GM12864 (cell line): ENCODE results near the gene CPE.

Experiments
- DNase-seq: peaks from one replicate; pipeline ENCODE4 v3.0.0-alpha.2; 2011; ENCODE audit warnings: low read depth
- H3K4me3 ChIP-seq: 2 replicates; pipeline ENCODE4 v1.5.1; 2011; ENCODE audit warnings: mild to moderate bottlenecking, low read depth, low read length, control low read depth
- TF ChIP-seq, protein P1 (sequence below): IDR thresholded peaks from 2 replicates; pipeline ENCODE4 v1.5.1; 2011; ENCODE audit warnings: low read depth, mild to moderate bottlenecking, moderate library complexity, low read length, control low read depth, inconsistent platforms; ENCODE audit errors: missing control alignments

CPE gene

DNA sequence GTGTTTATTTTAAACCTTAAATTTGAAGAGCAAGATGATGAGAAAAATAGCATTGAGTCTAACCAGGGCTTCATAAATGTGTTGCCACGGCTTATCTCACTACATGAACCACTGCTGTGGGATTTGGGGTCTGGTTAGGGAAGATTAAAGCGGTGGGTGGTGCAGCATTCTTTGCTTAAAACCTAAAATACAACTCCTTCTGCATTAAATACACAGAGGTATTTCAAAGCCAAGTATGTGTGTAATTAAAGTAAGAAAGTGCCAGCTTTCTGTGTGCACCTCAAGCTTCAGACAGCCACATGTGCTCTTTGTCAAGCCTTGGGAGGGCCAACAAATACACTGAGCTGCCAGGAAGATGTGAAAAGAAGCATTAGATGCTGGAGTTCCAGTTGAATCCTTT is 128.0 kb downstream of the CPE start:
- DNase-seq, result no peak
- TF ChIP-seq, protein P1, sequence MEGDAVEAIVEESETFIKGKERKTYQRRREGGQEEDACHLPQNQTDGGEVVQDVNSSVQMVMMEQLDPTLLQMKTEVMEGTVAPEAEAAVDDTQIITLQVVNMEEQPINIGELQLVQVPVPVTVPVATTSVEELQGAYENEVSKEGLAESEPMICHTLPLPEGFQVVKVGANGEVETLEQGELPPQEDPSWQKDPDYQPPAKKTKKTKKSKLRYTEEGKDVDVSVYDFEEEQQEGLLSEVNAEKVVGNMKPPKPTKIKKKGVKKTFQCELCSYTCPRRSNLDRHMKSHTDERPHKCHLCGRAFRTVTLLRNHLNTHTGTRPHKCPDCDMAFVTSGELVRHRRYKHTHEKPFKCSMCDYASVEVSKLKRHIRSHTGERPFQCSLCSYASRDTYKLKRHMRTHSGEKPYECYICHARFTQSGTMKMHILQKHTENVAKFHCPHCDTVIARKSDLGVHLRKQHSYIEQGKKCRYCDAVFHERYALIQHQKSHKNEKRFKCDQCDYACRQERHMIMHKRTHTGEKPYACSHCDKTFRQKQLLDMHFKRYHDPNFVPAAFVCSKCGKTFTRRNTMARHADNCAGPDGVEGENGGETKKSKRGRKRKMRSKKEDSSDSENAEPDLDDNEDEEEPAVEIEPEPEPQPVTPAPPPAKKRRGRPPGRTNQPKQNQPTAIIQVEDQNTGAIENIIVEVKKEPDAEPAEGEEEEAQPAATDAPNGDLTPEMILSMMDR, result no peak
- no peak overlapping the region for H3K4me3 ChIP-seq

DNA sequence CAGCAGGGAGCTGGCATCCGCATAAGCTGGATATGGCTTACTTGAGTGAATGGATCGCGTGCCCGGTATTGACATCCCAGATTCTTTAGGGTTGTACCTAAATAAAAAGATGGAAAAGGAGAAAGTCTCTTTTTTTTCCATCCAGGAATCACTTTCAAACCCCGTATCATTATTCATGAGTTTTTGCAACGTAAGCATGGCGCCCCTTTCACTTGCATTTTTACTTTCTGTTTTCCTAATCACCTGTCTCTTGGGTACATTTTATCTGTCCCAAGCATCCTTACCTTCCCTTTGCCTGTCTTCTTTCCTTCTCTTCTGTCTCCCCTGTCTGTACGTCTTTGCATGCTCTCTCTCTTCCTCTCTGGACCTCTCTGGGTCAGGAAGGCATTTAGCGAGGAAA is 128.6 kb downstream of the CPE start:
- DNase-seq, result no peak
- TF ChIP-seq, protein P1, result no peak
- H3K4me3 ChIP-seq, result no peak overlapping the region

DNA sequence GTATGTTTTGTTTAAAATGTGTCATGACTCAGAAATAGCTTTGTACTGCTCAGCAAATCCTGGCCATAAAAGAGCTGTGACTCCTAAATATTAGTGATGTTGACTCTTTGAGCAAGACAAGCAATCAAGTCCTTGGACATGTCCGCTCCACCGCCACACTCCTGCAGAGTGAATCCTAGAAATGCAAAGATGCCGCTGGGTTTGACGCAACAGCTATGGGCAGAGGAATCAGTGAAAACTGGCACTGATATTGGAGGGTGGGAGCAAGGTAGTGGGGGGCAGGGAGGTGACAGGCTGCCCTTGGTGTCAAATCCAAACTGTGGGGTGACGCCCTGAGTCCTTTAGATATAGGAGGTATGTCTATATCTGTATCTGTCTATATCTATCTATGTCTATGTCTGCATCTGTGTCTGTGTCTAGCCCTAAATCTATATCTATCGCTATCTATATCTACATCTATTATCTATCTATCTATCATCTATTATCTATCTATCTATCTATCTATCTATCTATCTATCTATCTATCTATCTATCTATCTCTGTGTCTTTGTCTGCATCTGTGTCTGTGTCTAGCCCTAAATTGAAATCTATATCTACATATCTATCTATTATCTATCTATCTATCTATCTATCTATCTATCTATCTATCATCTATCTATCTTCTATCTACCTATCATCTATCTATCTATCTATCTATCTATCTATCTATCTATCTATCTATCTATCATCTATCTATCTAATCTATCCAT is 129.7 kb downstream of the CPE start:
- no peak overlapping the region for H3K4me3 ChIP-seq
- DNase-seq, result no peak
- TF ChIP-seq, protein P1, result no peak

DNA sequence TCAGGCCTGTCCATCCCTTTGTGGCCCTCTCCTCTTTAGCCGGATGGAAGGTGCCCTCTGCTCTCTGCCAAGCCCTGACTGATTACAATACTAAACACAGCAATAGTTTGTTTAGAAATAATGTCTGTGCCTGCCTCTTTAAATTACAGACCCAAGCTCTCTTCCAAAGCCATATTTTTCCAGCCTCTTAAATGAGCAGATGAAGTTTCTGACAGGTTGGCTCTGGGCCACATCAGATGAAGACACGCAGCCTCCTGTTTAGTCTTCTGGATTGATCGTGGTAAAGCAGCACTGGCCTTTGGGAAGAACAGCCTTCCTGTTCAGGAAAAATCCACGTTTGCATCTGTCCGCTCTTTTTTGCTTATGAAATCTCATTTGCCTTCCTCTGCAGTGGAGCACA is 133.6 kb downstream of the CPE start:
- H3K4me3 ChIP-seq, result no peak overlapping the region
- DNase-seq, result no peak
- TF ChIP-seq, protein P1, result no peak

DNA sequence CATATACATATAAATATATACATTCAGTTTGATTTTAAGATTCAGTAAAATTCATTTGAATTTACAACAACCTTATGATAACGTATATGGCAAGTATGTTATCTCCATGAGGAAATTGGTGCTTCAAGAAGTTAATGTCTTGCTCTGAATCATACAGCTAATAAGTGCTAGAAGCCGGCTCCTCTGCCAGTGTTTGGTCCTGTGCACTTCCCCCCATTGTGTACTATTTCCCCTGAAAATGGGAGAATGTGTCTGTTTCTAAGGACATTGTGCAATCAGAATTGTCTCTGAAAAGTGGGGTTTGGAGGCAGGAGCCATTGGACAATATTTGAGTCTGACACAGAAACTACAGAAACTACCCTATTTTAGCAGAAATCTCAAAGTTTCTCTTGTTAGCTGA is 135.9 kb downstream of the CPE start:
- TF ChIP-seq, protein P1, result no peak
- no peak overlapping the region for H3K4me3 ChIP-seq
- DNase-seq, result no peak

DNA sequence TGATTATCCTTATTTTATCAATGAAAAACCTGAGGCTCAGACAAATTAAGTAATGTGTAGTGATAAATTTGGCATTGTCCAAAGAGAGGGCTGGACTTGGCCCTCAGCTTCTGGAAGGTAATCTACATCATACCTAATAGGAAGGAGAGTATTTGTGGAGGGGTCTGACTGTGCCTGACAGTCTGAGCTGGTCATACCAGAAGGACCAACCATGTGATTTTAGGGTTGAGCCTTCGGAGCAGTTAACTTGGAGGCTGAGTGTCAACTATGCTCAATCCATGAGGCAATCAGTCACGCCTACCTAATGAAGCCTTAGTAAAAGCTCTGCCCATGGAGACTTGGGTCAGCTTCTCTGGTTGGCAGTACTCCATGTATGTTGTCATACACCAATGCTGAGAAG is 136.4 kb downstream of the CPE start:
- no peak overlapping the region for H3K4me3 ChIP-seq
- TF ChIP-seq, protein P1, result no peak
- no peak for DNase-seq

DNA sequence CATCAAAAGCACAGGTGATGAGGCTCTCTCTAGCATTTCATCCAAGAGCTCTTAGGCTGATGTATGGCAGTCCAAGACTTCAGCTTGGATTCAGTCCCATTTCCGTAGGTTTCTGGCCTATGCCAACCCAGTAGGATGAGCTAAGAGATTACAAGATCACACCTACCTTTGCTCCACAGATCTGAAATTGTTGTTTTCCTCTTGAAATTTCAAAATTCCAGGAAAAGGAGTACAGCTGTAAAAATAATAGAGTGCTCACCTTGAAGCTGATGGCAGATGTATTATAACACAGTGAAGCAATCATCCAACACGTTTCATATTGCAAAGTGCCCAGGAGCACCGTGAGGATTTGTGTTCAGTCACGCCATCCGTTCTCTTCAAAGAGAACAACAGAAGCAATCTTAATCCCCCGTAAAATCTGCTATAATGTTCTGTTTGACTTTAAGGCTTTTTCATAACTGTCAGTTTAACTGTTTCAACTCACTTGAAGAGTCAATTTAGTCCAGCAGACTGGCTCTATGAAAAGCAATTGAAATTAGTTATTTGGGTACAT is 137.5 kb downstream of the CPE start:
- DNase-seq, result no peak
- TF ChIP-seq, protein P1, result no peak
- no peak overlapping the region for H3K4me3 ChIP-seq
